ENCODE results near the gene TACR1.
"Not testable (repeated sequence)": the region's sequence is repeated elsewhere in the genome, so short reads cannot be mapped to it uniquely, and the experiment has no call there.

The TACR1 gene

DNA sequence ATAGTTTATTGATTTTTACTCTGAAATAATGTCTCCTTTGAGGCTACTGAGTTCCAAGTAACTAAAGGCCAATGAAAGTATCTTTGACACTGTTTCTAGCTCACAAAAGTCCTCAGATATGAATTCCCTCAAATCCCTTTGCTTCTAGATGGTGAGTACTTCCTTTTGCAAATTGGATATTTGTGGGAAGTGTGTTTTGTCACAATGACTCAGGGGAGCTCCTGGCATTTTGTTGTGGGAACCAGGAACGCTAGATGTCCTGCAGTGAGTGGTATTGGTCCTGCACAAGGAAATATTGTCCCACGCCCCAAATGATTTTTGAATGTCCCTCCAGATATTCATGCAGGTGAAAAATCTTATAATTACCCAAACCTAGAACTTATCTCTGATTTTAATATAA is 24.3 kb downstream of the TACR1 start:
- Mint-ChIP-seq H3K9me3 (peaks cover 7% of the 10 kb centered on the region), H3K27ac (no peak overlapping the region), H3K27me3 (ENCODE audit: low read depth, poor library complexity) (peaks cover 18% of the 10 kb centered on the region), H3K4me3 (no peak overlapping the region), H3K36me3 (ENCODE audit: low read depth) (no peaks in the 10 kb centered on the region), H3K4me1 (no peaks in the 10 kb centered on the region)
- no peak for TF ChIP-seq CTCF (IDR thresholded peaks at IDR 0.05)
- no peak for DNase-seq

DNA sequence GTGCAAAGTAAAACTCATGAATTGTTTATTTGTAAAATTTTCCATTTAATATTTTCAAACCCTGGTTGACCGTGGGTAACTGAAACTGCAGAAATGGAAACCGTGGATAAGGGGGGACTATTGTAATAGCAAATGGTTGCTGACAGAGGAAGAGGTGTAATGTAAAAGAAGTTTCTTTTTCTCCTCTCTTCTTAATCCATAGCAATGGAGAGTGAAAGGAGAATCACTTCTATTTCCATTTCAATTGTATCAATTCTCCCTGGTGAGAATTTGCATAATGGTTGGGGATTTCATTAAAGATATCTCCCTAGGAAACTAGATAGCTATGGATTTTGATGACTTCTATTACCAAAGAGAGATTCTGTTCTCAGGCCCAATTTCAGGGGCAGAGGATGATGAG is 24.8 kb downstream of the TACR1 start:
- peaks cover 10% of the 10 kb centered on the region for H3K9me3 Mint-ChIP-seq
- TF ChIP-seq CTCF (IDR thresholded peaks at IDR 0.05), result no peak
- H3K4me1 Mint-ChIP-seq, result no peaks in the 10 kb centered on the region
- H3K4me3 Mint-ChIP-seq, result no peak overlapping the region
- H3K36me3 Mint-ChIP-seq (ENCODE audit: low read depth), result no peaks in the 10 kb centered on the region
- peaks cover 18% of the 10 kb centered on the region for H3K27me3 Mint-ChIP-seq (ENCODE audit: low read depth, poor library complexity)
- no peak overlapping the region for H3K27ac Mint-ChIP-seq
- no peak for DNase-seq

- DNase-seq, result no peak
- Mint-ChIP-seq H3K4me3 (no peak overlapping the region), H3K9me3 (peaks cover 10% of the 10 kb centered on the region), H3K27me3 (ENCODE audit: low read depth, poor library complexity) (peaks cover 18% of the 10 kb centered on the region), H3K27ac (peak overlapping the region; percentile 9), H3K36me3 (ENCODE audit: low read depth) (peaks cover 4% of the 10 kb centered on the region), H3K4me1 (no peaks in the 10 kb centered on the region)
- TF ChIP-seq CTCF (IDR thresholded peaks at IDR 0.05), result no peak
Measured at GRCh38 chr2:75173740-75174139, 25.6 kb downstream of the TACR1 start.

- not testable (repeated sequence) for H3K4me3 Mint-ChIP-seq; H3K36me3 Mint-ChIP-seq (ENCODE audit: low read depth); H3K4me1 Mint-ChIP-seq; DNase-seq
- peaks cover 18% of the 10 kb centered on the region for H3K27me3 Mint-ChIP-seq (ENCODE audit: low read depth, poor library complexity)
- peak overlapping the region; percentile 3 for H3K27ac Mint-ChIP-seq
- peaks cover 10% of the 10 kb centered on the region for H3K9me3 Mint-ChIP-seq
Measured at GRCh38 chr2:75171423-75171822, 27.9 kb downstream of the TACR1 start.

GRCh38 chr2:75170889-75171288 is 28.4 kb downstream of the TACR1 start:
- DNase-seq, result no peak
- peaks cover 18% of the 10 kb centered on the region for H3K27me3 Mint-ChIP-seq (ENCODE audit: low read depth, poor library complexity)
- no peak overlapping the region for H3K4me3 Mint-ChIP-seq
- H3K9me3 Mint-ChIP-seq, result peaks cover 10% of the 10 kb centered on the region
- no peak for TF ChIP-seq CTCF (IDR thresholded peaks at IDR 0.05)
- peaks cover 4% of the 10 kb centered on the region for H3K36me3 Mint-ChIP-seq (ENCODE audit: low read depth)
- H3K4me1 Mint-ChIP-seq, result no peaks in the 10 kb centered on the region
- H3K27ac Mint-ChIP-seq, result no peak overlapping the region

GRCh38 chr2:75168186-75168585 is 31.1 kb downstream of the TACR1 start:
- Mint-ChIP-seq H3K27ac (no peak overlapping the region), H3K9me3 (peaks cover 10% of the 10 kb centered on the region), H3K27me3 (ENCODE audit: low read depth, poor library complexity) (peaks cover 11% of the 10 kb centered on the region), H3K4me3 (no peak overlapping the region), H3K36me3 (ENCODE audit: low read depth) (peaks cover 4% of the 10 kb centered on the region), H3K4me1 (no peaks in the 10 kb centered on the region)
- DNase-seq, result no peak
- no peak for TF ChIP-seq CTCF (IDR thresholded peaks at IDR 0.05)
